NCI-H2081 treated with DMSO at 0.1 percent for 48 hours (cell line): Measurements from ENCODE around the gene NEURL1B.
"Not testable (repeated sequence)": the region's sequence is repeated elsewhere in the genome, so short reads cannot be mapped to it uniquely, and the experiment has no call there.

Experiments
- DNase-seq: peaks from one replicate; lab custom pipeline; 2025; lab: John Stamatoyannopoulos, UW

The NEURL1B gene

DNA sequence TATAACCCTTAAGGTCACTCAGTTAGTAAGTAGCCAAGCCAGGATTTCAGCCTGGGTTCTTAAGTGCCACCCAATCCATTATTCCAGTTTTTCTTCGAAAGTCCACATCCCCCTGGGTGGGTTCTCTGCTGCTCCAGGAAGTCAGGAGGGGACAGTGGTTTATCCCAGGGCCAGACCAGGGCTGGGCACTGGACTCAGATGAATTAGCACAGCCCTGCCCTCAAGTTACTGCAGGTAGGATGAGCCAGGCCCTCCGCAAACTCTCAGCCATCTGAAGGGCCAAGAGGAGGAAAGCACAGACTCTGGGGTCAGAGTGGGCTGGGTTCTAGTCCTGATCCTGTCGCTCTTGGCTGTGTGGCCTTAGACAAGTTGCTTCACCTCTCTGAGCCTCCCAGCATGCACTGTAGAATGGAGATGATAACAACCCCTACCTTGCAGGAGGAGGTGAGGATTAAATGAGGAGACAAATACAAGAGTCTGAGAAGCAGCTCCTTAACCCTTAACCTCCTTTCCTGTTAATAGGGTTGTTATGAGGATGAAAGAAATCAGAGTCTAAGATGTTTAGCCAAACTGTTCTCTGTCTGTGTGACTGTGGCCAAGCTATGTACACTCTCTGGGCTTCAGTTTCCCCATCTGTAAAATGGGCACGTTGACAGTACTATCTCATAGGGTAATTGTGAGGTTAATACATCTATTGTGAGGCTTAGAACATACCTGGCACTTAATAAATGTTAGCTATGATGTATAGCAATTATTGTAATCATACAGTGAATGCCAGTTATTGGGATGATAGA lies 6.8 kb upstream of the NEURL1B start:
- no peak for DNase-seq

- no peak for DNase-seq
These were observed 6.0 kb upstream of the NEURL1B start for GRCh38 chr5:172635038-172635437.

DNA sequence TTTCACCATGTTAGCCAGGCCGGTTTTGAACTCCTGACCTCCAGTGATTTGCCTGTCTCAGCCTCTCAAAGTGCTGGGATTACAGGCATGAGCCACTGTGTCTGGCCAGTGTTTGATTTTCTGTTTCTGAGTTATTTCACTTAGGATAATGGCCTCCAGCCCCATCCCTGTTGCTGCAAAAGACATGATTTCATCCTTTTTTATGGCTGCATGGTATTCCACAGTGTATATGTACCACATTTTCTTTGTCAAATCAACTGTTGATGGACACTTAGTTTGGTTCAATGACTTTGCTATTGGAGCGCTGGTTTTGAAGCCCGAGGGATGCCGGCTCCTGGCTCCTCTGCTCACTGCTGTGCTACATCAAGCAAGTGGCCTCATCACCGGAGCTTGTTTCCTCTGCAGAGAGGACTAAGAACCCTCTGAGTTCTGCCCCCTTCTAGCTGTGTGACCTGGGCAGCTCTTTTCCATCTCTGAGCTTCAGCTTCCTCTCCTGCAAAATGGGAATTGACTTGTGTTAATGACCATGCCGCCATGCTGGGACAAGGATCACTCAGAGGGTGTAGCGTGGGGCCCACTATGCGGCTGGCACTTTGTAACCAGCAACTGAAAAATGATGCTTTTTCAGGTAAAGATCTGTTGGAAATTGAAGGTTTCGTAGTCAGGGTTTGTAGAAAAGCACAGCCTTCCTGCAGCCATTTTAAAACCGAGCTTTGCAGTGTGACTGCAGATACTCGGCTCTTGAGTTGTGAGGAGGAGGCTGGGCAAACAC lies 4.6 kb upstream of the NEURL1B start:
- no peak for DNase-seq

DNA sequence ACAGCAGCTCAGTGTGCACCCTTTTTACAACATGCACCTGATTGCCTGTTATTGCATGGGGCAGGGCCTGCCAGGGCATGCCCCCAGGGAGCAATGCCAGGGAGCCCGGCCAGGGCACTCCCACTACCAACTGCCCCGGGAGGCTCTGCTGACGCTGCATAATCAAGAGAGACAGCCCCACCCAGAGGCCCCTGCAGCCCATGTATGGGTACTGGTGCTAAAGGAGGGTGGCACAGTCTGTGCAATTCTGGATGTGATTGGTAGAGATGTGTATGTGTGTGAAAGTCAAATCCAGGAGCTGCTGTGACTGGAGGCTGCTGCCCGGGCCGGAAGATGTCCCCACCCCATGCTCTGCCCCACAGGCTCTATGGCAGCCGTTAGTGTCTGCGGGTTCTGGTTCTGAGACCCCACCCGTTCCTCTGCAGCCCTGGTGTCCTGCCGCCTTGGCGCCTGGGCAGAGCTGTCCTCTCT lies 3.9 kb upstream of the NEURL1B start:
- no peak for DNase-seq

DNA sequence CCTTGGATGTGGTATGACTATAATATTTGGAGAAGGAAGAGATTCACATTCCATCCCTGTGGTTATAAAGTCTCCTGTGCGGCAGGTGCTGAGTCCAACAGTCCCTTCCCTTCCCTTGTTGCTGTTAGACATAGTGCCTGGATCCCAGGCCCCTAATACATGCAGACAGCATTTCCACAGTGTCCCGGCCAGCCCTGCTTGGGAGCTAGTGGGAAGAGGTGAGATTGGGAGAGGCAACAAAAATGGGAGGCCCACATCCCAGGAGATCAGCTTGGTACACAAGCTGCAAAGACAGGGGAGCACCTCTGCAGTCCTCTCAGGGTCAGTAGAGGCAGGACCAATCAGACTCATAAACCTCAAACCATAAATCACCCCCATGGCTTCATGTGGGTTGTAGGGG lies 3.3 kb upstream of the NEURL1B start:
- DNase-seq: no peak

DNA sequence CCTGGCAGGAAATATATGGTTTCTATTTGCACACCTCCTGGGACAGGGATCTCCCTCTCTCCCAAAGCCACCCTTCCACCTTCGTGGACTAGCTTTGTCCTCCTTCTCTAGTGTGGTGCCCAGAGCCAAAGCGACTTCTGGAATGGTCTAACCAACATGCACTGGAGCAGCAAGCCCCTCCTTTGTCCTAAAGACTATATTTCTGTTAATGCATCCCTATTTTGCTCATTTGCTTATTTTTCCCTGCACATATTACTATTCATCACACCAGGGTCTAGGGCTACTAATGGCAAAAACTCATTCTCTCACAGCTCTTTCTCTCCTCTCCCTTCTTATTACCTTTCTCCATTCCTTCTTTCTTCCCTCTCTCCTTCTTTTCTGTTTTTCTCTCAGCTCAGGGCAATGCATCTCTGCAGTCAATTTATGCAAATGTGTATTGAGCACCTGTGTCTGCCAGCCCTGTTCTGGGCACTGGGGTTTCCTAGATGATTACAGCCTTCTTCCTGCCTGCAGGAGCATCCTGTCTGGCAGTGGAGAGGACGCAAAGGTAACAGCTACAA lies 2.8 kb upstream of the NEURL1B start:
- DNase-seq: no peak

GRCh38 chr5:172640139-172640538 lies 924 bp upstream of the NEURL1B start:
- no peak for DNase-seq

- DNase-seq: no peak
These were observed 442 bp downstream of the NEURL1B start for GRCh38 chr5:172641359-172642050.

- DNase-seq: no peak
These were observed 967 bp downstream of the NEURL1B start for GRCh38 chr5:172642051-172642409.

DNA sequence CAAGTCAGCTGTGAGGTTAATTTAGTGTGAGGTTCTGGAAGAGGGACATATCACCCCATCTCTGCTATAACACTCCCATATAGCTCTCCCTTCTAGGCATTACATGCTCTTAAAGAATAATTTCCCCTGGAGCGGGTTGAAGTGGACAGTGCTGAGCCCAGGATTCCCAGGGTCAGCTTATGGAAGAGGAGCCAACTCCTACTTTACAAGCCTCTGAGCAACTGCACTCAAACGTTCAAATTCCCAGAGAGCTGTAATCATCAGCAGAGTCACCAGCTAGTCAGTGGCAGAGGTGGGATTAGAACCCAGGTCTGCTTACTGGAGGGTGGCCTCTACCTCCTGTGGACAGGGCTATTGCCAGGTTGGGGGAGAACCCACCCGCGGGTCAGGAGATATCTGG lies 1.4 kb downstream of the NEURL1B start:
- no peak for DNase-seq

GRCh38 chr5:172642926-172643871 lies 2.1 kb downstream of the NEURL1B start:
- DNase-seq: no peak

GRCh38 chr5:172644266-172644665 lies 3.2 kb downstream of the NEURL1B start:
- no peak for DNase-seq

GRCh38 chr5:172644711-172645110 lies 3.6 kb downstream of the NEURL1B start:
- no peak for DNase-seq

DNA sequence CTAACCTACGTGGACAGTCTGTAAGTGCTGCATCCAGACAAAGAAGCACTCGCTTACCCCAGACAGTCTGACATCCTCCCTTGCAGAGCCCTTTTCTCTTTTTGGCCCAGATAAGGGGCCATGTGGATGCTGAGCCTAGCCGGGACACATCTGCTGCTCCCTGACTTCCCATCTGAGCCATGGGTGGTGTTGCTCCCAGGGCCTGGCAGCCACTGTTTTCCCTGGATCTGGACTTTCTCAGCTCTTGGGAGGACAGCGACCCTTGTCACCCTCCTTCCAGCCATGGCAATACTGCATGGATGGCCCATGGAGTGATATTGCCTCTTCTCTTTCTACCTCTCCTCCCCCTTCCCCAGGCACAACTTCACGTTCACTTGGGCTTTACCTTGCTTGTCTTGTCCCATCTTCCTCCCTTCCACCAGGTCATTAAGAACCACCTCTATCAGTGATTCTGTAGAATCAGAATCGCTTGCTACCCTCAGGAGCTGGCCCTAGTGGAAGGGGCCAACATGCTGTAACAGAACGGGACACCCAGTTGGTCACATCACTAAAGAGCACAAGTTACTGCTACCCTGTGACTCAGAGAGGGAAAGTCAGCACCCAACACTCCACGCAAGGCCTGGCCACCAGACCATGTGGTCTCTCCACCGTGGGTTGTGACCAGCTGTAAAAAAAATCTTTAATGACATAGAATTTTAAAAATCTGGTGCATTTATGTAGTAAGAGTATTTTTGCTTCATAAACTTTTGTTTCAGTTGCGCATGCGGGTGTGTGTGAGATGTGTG lies 4.4 kb downstream of the NEURL1B start:
- no peak for DNase-seq

DNA sequence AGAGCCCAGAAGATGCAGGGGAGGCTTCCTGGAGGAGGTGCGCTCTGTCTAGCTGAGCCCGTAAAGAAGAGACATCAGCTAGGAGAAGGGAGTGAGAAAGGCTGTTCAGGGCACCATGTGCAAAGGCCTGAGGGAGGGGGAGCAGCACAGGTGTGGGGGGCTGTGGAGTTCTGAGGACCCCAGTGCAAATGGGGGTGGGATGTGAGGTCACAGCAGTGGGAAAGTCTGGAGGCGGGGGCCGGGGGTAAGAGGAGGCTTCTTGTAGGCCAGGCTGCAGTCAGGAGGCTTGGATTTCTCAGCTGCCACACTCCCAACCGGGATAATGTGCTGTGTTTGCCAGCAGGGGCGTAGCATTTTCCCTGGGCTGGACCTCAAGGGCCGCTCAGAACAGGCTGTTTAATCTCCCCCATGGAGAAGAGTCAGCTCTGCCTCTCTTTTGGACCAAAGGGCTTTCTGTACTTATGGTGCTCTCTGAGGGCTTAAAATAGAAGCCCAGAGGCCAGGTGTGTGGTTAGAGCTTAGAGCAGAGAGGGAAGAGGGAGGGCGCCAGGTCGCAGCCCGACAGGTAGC lies 5.7 kb downstream of the NEURL1B start:
- DNase-seq: no peak

- DNase-seq: no peak
These were observed 6.4 kb downstream of the NEURL1B start for GRCh38 chr5:172647352-172648012.

- DNase-seq: no peak
These were observed 6.9 kb downstream of the NEURL1B start for GRCh38 chr5:172648013-172648381.

DNA sequence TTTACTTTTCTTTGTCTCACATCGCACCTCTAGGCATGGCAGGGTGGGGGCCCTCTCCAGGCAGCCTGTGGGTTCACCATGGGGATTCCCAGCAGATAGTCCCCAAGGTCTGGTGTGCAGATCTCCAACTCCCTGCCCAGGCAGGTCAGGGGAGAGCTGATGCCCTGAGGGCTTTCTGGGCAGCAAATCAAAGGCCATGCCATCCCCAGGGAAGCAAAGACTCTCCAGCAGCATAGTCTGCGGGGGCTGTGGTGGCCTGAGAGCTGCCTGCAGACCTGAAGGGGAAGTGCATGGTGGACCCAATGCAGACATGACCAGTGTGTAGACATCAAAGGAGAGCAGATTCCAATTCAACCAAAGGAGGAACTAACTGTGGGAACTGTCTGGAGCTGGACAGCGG lies 7.7 kb downstream of the NEURL1B start:
- no peak for DNase-seq

DNA sequence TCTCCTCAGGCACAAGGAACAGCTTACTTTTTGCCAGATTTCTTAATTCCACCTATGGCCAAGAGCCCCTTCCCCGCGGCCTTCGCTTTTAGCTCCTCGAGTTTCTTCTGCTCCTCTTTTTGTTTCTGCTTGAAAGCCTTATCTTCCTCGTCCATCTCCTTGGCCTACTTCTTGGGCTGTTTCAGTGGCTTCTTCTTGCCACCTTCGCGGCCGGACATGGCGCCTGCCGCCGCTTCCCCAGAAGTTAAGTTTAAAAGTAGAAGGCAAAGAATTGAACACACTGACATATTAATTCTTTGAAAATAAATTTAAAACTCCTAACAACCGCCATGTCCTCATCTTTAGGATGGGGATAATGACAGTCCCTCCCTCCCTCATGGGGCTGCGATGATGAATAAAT lies 15.4 kb downstream of the NEURL1B start:
- DNase-seq: not testable (repeated sequence)
